HG03045 (cell line): ENCODE measurements around the gene SORBS1.

ENCODE experiments used
- ATAC-seq: cut with Tn5 transposase; IDR thresholded peaks from one replicate; pipeline ENCODE4 v1.9.1; 2021; ENCODE audit warnings: mild to moderate bottlenecking, moderate library complexity; ENCODE audit not compliant: unreplicated experiment

SORBS1 gene

DNA sequence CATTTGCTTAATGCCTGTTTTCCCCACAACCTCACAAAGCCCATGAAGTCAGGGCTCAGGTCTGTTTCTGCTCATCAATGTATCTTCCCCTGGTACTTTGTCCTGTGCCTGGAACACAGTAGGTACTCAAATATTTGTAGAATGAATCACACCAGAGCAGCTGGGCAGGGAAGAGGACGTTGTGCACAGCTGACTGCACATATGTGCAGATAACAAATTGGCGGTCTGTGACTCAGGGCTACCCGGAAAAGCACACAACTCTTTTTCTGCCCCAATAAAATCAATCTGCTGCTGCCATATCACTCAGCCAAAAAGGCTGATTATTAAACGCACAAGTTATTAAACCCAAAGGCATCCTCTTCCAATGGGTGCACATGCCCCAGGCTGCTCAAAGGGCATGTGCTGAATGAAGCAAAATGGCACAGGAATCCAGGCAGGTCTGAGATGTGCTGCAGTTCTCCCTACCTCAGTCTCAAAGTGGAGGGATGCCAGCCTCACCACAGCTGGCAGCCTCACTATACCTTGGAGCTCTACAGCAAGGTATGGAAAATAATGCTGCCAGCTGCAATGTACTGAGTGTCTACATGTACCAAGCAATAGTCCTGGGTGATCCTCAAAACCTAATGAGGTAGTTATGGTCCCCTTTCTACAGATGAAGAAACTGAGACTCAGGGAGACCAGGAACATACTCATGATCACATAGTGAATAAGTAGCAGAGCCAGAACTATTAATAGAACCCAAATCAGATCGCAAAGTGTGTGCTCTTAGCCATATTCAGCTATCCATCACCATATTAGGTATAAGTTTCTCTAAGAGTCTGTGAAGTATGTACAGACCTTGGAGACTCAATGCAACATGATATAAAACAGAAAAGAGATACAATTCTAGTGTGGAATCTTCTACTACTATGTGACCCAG is 43.4 kb downstream of the SORBS1 start:
- ATAC-seq: no peak

DNA sequence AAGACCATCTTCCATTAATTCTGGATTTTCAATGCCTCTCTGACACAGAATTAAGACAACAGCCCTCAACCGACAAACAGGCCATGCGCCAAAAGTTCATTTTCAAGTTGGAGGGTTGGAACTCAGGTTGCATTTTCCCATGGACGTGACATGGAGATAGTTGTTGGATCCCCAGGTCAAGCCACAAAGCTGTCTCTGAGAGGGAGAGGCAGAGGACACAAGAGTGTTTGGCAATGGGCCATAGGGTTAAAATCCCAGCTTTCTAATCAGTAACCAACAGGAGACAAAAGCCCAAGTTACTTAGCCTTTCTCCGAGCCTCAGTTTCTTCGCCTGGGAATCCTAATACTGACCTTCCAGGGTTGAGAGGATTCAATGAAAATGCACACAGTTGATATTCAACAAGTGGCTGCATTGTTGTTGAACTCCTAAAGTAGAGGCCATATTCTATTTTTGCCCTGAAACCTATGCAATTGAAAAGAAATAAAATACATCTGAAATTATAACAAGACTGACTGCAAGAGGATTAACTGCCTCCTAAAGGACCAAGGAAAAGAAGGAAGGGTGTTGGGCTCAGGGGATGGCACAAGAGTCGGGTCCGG is 44.3 kb downstream of the SORBS1 start:
- no peak for ATAC-seq

DNA sequence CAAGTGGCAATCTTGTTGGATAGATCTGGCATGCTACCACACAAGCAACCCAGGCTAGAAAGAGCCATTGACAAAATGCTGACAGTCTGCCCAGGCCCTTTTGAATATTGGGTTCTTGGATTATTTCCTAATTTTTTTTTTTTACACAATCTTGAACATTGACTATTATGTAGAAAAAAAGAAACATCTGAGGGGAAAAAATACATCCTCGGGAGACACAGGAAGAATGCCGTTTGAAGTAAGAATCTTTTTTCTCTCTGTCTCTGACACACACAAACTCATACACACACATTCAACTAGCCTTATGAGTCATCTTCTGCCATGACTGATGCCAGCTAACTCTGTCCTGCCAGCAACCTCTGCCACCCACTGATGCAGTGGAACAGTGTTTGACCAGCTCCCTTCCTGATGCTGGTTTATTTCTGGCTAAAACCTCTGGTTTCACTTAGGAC is 47.2 kb downstream of the SORBS1 start:
- no peak for ATAC-seq

DNA sequence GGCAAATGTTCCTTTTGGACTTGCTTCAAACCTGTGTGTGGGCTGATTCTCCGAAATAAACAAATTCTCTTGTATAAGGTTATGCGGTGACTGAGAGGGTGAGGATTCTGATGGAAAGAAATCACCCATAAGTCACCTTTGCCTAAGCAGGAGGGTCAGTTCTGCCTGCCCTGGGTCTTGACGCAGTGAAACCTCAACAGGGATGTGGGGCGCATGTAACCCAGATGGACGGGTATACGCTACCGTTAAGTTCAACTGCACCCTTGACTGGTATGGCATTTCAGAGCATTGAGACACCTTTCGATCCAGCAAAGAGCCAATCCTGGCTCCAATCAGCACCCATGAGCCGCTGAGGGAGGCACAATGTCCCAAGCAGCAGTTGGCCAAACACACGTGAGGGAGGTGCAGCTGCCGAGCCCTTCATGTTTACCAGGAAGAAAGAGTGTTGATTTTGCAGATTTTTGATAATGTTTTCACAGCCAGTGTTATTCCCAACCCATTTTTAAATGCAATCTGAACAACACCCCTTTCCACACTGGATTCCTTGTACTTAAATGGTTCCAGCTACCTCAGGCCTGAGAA is 48.1 kb downstream of the SORBS1 start:
- ATAC-seq: no peak

DNA sequence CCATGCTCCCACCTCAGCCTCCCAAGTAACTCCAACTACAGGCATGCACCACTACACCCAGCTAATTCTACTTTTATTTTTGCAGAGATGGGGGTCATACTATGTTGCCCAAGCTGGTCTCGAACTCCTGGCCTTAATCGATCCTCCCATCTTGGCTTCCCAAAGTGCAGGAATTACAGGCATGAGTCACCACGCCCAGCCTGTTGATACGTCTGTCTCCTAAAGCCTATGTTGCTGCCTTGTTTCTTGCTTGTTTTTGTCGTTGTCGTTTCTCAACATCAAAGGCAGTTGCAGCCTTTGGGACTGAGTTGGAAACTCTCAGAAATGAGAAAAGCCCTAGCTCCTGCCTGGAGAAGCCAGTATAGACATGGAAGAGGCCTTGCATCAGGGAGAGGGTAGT is 49.9 kb downstream of the SORBS1 start:
- no peak for ATAC-seq

DNA sequence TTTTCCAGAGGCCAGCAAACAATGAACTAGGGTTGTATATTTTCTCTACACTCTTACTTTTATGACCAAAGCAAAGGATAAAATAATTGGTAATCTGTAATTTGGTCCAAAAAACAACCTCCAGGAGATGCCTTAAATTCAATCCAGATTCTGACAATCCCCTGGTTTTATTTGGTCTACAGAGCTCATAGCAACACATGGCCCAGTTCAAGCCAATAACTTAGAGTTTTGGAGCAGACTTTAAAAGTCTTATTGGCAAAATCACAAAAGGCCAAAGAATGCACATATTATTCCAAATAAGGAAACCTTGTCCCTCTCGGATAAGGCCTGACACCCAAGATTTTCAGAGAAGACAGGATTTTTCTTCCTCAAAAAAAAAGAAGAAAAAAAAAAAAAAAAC is 51.9 kb downstream of the SORBS1 start:
- no peak for ATAC-seq

DNA sequence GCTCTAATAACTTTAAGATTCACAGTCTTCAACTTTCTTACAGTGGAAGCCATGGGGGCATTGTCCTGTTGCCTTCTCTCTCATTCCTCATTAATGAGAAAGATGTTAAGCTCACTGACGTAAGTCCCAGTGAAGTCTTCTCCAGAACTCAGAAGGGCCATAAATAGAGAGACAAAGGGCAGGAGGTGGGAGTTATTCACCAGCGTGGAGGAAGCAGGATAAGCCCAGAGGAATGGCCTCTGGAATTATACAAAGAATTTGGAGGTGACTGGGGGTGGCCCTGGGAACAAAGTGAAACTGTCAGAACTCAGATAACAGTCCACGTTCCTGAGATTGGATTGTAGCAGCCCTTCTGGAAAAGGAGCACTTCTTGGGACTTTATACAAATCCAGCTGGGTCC is 52.4 kb downstream of the SORBS1 start:
- ATAC-seq: no peak

DNA sequence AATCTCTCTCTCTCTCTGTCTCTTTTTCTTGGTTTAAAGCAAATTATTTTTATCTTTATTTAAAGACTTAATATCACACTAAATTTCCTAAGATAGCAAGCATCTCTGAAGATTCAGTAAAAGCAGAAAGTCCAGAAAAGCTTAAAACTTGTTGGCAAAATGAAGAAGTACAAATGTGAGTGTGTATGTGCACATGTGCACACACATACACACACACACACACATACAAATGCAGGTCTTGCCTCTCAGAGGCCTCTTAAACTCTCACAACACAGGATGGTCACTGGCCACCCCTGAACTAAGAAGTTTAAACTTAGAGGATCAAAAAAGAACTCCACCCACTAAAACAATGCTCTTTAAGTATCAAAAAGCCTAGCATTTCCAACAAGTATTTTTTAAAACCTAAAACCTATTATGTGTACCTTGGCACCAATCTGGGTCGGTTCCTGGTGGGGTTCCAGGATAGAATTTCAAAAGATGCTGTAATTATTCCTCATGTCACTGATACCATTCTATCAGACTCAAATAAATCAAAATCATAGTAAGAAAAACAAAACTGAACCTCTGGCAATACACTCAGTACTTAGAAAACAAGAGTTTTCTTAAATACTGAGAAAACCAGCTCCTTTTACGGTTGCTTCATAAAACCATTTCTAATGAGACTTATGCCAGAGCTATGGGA is 55.0 kb downstream of the SORBS1 start:
- ATAC-seq: no peak

DNA sequence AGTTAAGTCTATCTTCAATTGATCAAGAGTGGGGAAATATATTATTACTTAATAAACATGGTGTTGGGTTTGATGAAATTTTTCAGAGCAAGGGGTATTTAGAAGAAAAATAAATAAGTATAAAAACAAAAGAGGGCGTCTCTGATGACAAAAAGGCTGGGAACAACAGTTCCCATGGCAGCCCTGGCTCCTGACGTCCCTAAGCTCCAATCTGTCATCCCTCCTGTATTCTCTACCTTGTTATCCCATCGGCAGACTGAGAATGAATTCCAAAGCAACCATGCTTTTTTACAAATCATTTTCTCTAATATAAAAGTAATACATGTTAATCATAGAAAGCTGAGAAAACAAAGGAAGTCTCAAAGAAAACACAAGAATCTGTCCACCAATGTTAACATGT is 55.5 kb downstream of the SORBS1 start:
- no peak for ATAC-seq

DNA sequence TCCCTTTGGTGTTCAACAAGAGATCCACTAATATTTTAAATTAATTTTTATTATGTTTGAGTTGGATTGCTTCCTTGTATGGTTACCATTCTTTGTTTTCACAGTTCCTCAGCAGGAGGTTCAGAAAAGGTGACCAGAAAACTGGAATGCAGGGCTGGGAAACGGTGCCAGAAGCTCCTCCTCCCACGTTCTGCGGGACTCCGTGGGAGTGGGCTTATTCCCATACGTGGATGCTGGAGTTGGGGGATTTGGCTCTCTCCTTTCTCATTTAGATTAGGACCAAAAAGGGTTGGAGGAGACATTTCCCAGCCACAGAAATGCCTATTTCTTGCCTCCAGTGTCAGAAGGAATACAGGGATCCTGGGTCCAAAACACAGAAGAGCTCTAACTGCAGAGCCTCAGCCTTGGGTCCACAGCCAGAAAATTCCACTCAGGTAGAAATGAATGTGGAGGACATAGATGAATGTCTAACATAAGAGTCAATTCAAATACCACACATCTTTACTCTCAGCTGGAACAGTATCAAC is 56.0 kb downstream of the SORBS1 start:
- no peak for ATAC-seq

DNA sequence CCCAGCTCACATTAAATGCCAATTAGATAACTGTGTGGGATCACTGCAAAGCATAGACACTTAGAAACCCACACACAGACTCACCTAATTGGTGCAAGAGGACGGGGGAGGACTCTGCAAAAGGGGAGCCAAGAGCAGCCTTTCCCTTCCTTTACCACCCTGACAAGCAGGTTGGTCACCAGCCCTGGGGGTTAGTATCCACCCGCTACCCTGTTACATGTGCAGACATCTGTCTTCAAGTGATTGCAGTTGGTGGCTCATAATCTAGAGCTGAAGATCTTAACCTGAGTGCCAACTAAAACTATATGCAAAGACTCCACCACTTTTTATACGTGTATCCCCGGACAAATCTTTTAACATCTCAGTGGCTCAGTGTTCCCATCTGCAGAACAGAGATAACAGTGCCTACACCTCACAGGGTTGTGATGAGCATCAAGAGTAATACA is 56.9 kb downstream of the SORBS1 start:
- ATAC-seq: no peak

DNA sequence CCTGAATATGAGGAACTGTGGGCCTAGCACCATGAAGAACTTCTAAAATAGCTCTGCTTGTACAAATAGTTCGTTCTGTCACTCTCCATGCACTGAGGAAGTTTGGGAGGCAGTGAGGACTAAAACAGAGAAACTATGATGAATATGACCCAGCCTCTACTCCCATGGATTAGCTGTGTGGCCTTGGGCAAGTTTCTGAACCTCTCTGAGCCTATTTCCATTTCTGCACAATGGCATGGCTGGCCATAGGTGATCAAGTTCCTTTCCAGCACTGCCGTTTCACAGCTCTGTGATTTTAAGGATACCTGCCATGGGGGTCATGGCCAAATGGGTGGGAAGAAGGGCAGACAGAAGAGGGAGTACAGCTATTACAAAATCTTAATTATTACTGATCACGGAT is 57.6 kb downstream of the SORBS1 start:
- no peak for ATAC-seq

DNA sequence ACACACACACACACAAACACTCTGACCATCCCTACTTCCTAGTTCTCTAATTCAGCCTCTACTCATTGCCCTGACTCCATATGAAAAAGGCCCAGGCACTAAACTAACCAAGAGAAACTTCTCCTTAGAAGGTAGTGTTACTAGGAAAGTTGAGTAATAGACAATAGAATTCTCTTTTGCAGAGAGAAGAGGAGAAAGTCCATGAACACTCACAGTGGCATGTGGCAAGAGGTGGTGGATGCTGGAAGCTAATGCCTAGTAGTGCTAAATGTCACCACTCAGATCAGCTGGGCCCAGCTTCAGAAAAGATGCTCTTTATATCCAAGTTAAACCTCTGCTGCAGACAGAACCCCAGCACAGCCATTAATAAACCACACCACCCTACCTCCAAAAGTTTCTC is 58.2 kb downstream of the SORBS1 start:
- ATAC-seq: no peak

DNA sequence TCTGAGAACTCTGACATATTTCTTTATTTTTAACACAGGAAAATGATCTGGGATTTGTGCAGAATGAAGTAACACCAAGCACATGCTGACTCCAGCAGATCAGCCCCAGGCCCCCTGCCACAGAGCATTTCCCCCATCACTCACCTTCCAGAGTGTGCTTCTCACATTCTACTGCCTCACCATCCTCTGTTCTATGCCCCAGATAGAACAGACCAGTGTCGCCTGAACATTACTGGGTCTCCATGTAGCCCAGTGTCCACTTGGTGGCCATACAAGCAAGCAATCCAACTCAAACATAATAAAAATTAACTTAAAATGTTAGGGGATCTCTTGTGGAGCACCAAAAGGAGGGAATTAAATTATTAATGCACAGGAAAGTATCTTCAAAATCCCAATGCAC is 58.8 kb downstream of the SORBS1 start:
- no peak for ATAC-seq

DNA sequence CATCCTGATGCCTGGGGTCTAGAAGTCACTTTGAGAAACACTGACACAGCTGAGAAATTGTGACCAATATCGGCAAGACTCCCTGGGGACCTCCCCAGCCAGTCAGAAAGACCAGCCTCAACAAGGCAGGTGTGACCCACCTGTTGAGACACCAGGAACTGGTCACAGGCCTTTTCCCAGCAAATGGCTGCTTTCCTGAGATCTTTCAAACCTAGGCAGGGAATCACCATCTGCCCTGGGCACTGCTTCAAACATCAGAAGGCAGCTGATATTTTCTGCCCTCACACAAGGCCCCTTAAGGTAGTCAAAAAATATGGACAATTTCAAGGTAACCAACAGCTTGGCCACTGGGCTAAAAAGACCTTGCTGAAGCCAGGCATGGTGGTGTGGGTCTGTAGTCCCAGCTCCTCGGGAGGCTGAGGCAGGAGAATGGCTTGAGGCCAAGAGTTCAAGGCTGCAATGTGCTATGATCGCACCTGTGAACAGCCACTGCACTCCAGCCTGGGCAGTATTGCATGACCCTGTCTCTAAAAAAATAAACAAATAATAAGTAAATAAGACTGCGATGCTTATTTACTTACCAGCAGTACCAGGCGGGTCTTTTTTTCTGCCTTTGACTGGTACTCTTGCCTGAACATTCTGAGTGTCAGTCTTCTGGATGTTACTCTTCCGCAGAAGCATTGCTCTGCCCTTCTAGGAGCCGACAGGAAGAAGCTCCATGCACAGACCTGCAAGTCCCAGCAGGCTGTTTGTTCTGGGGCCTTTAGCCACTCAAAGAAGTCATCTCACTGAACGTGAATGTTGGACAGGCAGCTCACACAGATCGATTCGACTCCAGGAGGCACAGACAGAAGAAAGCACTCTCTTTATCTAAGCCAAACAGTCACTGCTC is 59.7 kb downstream of the SORBS1 start:
- no peak for ATAC-seq

DNA sequence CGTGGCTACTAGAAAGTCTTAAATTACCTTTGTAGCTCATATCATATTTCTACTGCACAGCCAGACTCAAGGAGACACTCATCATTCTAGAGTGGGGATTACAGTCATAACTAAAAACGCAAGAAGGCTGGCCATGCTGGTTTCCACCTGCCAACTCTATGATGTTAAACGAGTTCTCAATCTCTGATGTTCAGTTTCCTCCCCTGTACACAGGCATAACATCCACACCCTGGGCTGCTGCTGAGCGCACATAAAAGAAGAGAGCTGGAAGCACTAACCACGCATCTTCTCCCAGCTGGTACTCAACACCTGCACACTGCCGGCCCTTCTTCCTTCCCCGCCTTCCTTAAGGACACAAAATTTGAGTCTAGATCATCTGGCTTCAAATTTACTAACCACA is 60.5 kb downstream of the SORBS1 start:
- ATAC-seq: no peak

DNA sequence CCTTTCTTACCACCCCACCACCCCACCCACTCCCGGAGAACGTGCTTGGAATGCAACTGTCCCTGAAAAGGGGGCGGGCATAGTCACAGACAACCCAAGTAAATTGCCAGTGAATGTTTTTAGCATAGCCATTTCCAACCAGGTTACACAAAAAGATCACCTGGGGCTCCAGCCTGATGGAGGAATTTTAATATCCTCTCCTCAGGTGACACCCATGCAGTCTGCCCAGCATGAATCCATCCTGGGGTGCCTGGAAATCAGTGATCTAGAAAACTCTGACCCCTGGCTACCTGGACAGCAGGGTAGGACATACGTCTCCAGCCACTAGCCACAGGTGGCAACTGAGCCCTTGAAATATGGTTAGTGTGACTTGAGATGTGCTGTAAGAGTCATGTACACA is 61.1 kb downstream of the SORBS1 start:
- ATAC-seq: no peak

DNA sequence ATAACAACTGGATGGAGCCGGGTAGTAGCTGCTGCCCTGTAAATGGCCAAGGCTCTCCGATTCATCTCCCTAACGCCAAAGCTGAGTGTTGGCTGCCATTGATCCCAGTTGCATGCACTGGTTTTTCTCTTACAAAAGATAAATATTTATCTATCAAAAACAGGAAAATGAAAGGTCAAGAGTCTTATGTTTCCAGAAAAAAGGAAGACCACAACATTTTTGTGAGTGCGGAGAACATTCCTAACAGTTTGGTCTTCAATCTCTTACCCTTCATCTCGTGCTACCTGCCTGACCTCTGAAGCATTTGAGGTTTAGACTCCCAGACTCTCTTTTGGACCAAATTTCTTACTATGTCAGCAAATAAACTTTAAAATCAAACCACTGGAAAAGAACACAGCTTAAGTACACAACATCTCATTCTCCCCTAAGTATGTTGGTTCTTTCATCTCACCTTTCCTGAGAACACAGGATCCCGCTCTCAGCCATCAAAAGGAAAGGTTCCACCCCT is 61.6 kb downstream of the SORBS1 start:
- ATAC-seq: no peak

DNA sequence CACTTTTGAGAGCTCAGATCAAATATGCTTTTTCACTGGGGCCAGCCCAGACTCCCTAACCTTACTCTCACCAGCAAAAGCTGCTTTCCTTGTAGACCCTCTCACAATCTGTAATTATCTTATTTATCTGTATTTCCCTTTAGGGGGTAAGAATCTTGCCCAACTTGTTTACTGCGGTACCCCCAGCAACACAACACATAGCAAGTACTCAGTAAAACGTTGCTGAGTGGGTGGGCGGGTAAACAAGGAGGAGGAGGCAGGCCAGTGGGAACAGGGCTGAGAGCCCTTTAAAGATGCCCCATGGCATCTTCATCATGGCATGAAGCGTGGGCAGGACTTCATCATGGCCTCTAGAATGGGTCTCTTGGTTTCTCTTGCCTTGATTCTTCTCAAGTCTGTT is 64.2 kb downstream of the SORBS1 start:
- no peak for ATAC-seq
